OCI-LY1 (cell line): ENCODE measurements around the gene DMRT3.

Source experiments
- H2AFZ ChIP-seq: fragments of 200-600 bp; sonication (generic), shearing (Covaris generic); 2 replicates; pipeline ENCODE4 v1.6.0; 2014; ENCODE audit warnings: antibody characterized with exemption, mild to moderate bottlenecking, low read length
- H3F3A ChIP-seq: fragments of 200-600 bp; sonication (generic), shearing (Covaris generic); 2 replicates; pipeline ENCODE4 v1.6.0; 2014; ENCODE audit warnings: mild to moderate bottlenecking, antibody characterized with exemption, low read length, moderate library complexity; ENCODE audit not compliant: insufficient read depth
- H3K27ac ChIP-seq: fragments of 200-600 bp; sonication (generic); 2 replicates; pipeline ENCODE4 v1.5.1; 2014; ENCODE audit warnings: low read length, mixed run types, mild to moderate bottlenecking, low read depth; ENCODE audit not compliant: poor library complexity, severe bottlenecking
- H3K27me3 ChIP-seq: fragments of 200-600 bp; sonication (generic); 2 replicates; pipeline ENCODE4 v1.6.0; 2014; ENCODE audit warnings: antibody characterized with exemption, mild to moderate bottlenecking, low read length, moderate library complexity; ENCODE audit not compliant: insufficient read depth
- H3K36me3 ChIP-seq: fragments of 200-600 bp; sonication (generic); 2 replicates; pipeline ENCODE4 v1.6.1; 2014; ENCODE audit warnings: mild to moderate bottlenecking, antibody characterized with exemption, low read length, moderate library complexity, mixed read lengths; ENCODE audit not compliant: insufficient read depth
- H3K4me1 ChIP-seq: fragments of 200-600 bp; sonication (generic); 2 replicates; pipeline ENCODE4 v1.5.1; 2014; ENCODE audit warnings: mild to moderate bottlenecking, low read length, moderate library complexity; ENCODE audit not compliant: insufficient read depth, severe bottlenecking
- H3K4me2 ChIP-seq: fragments of 200-600 bp; sonication (generic), shearing (Covaris generic); 2 replicates; pipeline ENCODE4 v1.6.1; 2014; ENCODE audit warnings: low read length
- H3K4me3 ChIP-seq: fragments of 200-600 bp; sonication (generic); 2 replicates; pipeline ENCODE4 v1.5.1; 2014; ENCODE audit warnings: low read length, low read depth, mild to moderate bottlenecking, mixed read lengths; ENCODE audit not compliant: poor library complexity, severe bottlenecking
- H3K79me2 ChIP-seq: fragments of 200-600 bp; shearing (Covaris generic); 2 replicates; pipeline ENCODE4 v1.6.1; 2016; ENCODE audit warnings: mixed run types, low read length, mixed read lengths; ENCODE audit not compliant: insufficient read depth
- H3K9ac ChIP-seq: fragments of 200-600 bp; sonication (generic), shearing (Covaris generic); 2 replicates; pipeline ENCODE4 v1.6.1; 2014; ENCODE audit warnings: mild to moderate bottlenecking, low read length, mixed read lengths
- H3K9me2 ChIP-seq: fragments of 200-600 bp; sonication (generic), shearing (Covaris generic); 2 replicates; pipeline ENCODE4 v1.6.1; 2014; ENCODE audit warnings: low read depth, mild to moderate bottlenecking, low read length, mixed read lengths
- H3K9me3 ChIP-seq: fragments of 200-600 bp; shearing (Covaris generic); 2 replicates; pipeline ENCODE4 v1.6.1; 2014; ENCODE audit warnings: low read length, mixed read lengths
- H4K20me1 ChIP-seq: fragments of 200-600 bp; sonication (generic), shearing (Covaris generic); 2 replicates; pipeline ENCODE4 v1.6.0; 2016; ENCODE audit warnings: mild to moderate bottlenecking, low read length; ENCODE audit not compliant: insufficient read depth
- EZH2 ChIP-seq: fragments of 200-600 bp; sonication (generic), shearing (Covaris generic); IDR thresholded peaks from 2 replicates; pipeline ENCODE4 v1.8.0; 2017; ENCODE audit warnings: borderline replicate concordance, mixed run types, mild to moderate bottlenecking, antibody characterized with exemption, low read length, moderate library complexity, mixed read lengths
- TF ChIP-seq, protein P1 (sequence below): fragments of 200-600 bp; sonication (generic), shearing (Covaris generic); IDR thresholded peaks from 2 replicates; pipeline ENCODE4 v1.5.1; 2017; ENCODE audit warnings: mild to moderate bottlenecking, antibody characterized with exemption, low read length, moderate library complexity, mixed read lengths

DMRT3 gene

DNA sequence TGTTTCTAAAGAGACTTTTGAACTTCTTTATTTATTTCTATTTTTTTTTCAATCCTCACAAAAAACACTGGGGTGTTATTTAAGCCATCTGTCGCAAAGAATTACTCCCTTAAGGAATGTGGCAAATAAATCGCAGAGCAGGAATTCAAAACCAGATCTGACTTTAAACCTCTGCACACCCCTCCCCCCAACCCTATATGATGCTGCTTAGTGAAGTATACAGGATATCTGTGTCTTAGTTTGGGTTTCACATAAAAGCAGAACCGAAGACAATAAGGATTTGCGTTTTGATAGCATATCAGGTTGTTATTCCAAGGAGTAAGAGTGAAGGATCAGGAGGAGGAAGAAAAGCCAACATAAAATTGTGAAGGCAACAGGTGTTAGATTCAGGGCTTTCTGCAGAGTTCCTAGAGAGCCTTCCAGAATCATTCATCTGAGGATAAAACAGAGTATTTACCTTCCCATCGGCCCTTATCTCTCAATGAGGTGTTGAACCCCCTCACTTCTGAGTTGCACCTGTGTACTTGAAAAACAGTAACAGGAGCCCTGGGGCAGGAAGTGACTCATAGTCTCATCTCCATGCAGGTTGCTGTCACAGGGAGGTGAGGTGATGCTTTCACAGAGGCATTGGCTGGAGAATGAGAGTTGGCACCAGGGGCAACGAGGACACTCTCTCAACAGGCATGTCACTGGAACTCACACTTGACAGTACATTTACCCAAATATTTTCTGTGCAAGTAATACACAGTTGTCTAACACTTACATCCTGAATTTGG is 33.5 kb upstream of the DMRT3 start:
- no peak overlapping the region for H3K4me2 ChIP-seq
- no peak overlapping the region for H3K4me3 ChIP-seq
- no peaks in the 10 kb centered on the region for H3K9me3 ChIP-seq
- H3K36me3 ChIP-seq = no peaks in the 10 kb centered on the region
- H3K9ac ChIP-seq = no peak overlapping the region
- 0 out of 2 replicates have a peak, but pooled peaks cover 7% of the 10 kb centered on the region for H3K27me3 ChIP-seq
- H4K20me1 ChIP-seq = no peaks in the 10 kb centered on the region
- no peak overlapping the region for H3K27ac ChIP-seq
- TF ChIP-seq, protein P1, sequence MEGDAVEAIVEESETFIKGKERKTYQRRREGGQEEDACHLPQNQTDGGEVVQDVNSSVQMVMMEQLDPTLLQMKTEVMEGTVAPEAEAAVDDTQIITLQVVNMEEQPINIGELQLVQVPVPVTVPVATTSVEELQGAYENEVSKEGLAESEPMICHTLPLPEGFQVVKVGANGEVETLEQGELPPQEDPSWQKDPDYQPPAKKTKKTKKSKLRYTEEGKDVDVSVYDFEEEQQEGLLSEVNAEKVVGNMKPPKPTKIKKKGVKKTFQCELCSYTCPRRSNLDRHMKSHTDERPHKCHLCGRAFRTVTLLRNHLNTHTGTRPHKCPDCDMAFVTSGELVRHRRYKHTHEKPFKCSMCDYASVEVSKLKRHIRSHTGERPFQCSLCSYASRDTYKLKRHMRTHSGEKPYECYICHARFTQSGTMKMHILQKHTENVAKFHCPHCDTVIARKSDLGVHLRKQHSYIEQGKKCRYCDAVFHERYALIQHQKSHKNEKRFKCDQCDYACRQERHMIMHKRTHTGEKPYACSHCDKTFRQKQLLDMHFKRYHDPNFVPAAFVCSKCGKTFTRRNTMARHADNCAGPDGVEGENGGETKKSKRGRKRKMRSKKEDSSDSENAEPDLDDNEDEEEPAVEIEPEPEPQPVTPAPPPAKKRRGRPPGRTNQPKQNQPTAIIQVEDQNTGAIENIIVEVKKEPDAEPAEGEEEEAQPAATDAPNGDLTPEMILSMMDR = no peak
- no peak for TF ChIP-seq EZH2
- no peaks in the 10 kb centered on the region for H3K4me1 ChIP-seq
- H2AFZ ChIP-seq = no peak overlapping the region
- H3K79me2 ChIP-seq = no peaks in the 10 kb centered on the region
- no peaks in the 10 kb centered on the region for H3K9me2 ChIP-seq
- H3F3A ChIP-seq = no peaks in the 10 kb centered on the region

DNA sequence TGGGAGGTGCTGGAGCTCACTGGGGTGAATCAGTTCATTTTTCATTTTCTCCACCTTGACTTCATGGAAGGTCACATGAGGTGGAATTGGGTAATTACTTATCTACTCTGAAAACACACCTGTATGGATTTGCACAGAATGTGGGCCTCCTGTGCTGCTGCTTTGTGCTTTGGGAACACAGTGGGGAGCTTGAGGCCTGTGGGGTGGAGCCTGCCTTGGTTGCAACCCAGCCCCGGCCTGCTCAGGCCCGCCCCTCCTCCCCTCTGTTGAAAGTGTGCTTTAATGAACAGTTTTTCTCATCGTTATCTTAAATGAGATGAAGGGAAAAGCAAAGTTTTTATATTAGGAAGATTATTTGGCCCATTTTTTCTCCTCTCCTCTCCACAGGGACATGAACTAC is 28.5 kb upstream of the DMRT3 start:
- Histone ChIP-seq H3K36me3 (no peaks in the 10 kb centered on the region), H3K79me2 (no peaks in the 10 kb centered on the region), H2AFZ (no peak overlapping the region), H3K4me3 (no peak overlapping the region), H3K27me3 (0 out of 2 replicates have a peak, but pooled peaks cover 7% of the 10 kb centered on the region), H3K9ac (no peak overlapping the region), H3K9me3 (no peaks in the 10 kb centered on the region), H4K20me1 (no peaks in the 10 kb centered on the region), H3K4me2 (no peak overlapping the region), H3K9me2 (no peaks in the 10 kb centered on the region), H3F3A (no peaks in the 10 kb centered on the region), H3K4me1 (no peaks in the 10 kb centered on the region), H3K27ac (no peak overlapping the region)
- TF ChIP-seq, protein P1 = no peak

DNA sequence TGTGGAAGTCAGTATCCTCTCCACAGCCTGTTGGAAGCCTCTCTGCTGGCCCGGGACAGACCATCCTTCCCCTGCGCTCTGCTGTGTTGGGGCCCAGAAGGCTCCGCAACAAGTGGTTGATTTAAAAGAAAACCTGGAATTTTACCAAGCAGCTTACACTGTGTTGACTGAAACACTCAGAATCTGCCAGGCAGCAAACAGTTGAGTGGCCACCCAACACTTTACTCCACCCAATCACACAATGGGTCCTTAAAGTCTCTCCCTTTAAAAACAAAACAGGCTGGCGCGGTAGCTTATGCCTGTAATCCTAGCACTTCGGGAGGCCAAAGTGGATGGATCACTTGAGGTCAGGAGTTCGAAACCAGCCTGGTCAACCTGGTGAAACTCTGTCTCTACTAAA is 28.0 kb upstream of the DMRT3 start:
- no peak overlapping the region for H3K4me3 ChIP-seq
- no peaks in the 10 kb centered on the region for H3F3A ChIP-seq
- H3K27me3 ChIP-seq = 0 out of 2 replicates have a peak, but pooled peaks cover 7% of the 10 kb centered on the region
- H3K27ac ChIP-seq = no peak overlapping the region
- no peak overlapping the region for H2AFZ ChIP-seq
- H4K20me1 ChIP-seq = no peaks in the 10 kb centered on the region
- H3K36me3 ChIP-seq = no peaks in the 10 kb centered on the region
- no peaks in the 10 kb centered on the region for H3K4me1 ChIP-seq
- no peaks in the 10 kb centered on the region for H3K9me3 ChIP-seq
- H3K4me2 ChIP-seq = no peak overlapping the region
- no peaks in the 10 kb centered on the region for H3K79me2 ChIP-seq
- no peak overlapping the region for H3K9ac ChIP-seq
- no peaks in the 10 kb centered on the region for H3K9me2 ChIP-seq
- no peak for TF ChIP-seq EZH2
- TF ChIP-seq, protein P1 = no peak
